Liver (tissue), 9 donors: Measurements from ENCODE around the gene ADCY7. TPM values are rescaled to one million over a fixed set of nuclear protein-coding genes. Genes with fewer than 3 reads are reported as not detected.

Source experiments
- DNase-seq: peaks from one replicate; pipeline ENCODE4 v3.0.0-alpha.2; 2017; ENCODE audit warnings: low spot score
- H3K27ac ChIP-seq, 2 donors: one replicate each; pipeline ENCODE4 v1.7.0; 2013; ENCODE audit warnings: inconsistent platforms in 2 of 2, low read length in 2 of 2, control low read depth in 1 of 2, low read depth in 1 of 2, mild to moderate bottlenecking in 1 of 2
- H3K27me3 ChIP-seq, 4 donors: one replicate each; pipeline versions ENCODE4 v1.6.1 to v1.7.0; 2013; ENCODE audit warnings: low read length in 3 of 4, inconsistent platforms in 1 of 4, mild to moderate bottlenecking in 1 of 4, moderate library complexity in 1 of 4; ENCODE audit not compliant: control insufficient read depth in 4 of 4, insufficient read depth in 4 of 4
- H3K36me3 ChIP-seq, 4 donors: one replicate each; pipeline versions ENCODE4 v1.6.1 to v1.7.0; 2013; ENCODE audit warnings: low read length in 3 of 4, mild to moderate bottlenecking in 3 of 4, low read depth in 1 of 4, moderate library complexity in 1 of 4; ENCODE audit not compliant: control insufficient read depth in 4 of 4, insufficient read depth in 3 of 4
- H3K4me1 ChIP-seq, 4 donors: one replicate each; pipeline versions ENCODE4 v1.6.1 to v1.7.0; 2013; ENCODE audit warnings: low read length in 3 of 4, mild to moderate bottlenecking in 3 of 4, moderate library complexity in 1 of 4; ENCODE audit not compliant: control insufficient read depth in 4 of 4, insufficient read depth in 4 of 4
- H3K4me3 ChIP-seq, 3 donors: one replicate each; pipeline versions ENCODE4 v1.6.1 to v1.7.0; 2013; ENCODE audit warnings: low read length in 3 of 3, control low read depth in 1 of 3, low read depth in 1 of 3, mild to moderate bottlenecking in 1 of 3
- H3K9ac ChIP-seq, 2 donors: one replicate each; pipeline ENCODE4 v1.7.0; 2013; ENCODE audit warnings: low read length in 2 of 2, mild to moderate bottlenecking in 2 of 2, moderate library complexity in 2 of 2, control low read depth in 1 of 2, low read depth in 1 of 2
- H3K9me3 ChIP-seq, 4 donors: one replicate each; pipeline versions ENCODE4 v1.6.1 to v1.7.0; 2013; ENCODE audit warnings: low read length in 3 of 4; ENCODE audit not compliant: control insufficient read depth in 4 of 4
- CTCF ChIP-seq: fragments of 150-350 bp; IDR thresholded peaks from 2 replicates; pipeline ENCODE4 v1.5.1; 2017; ENCODE audit warnings: improper control_type of control experiment, low read depth, low read length; ENCODE audit not compliant: missing input control
- EGR1 ChIP-seq, 2 donors: IDR thresholded peaks; 2 replicates each; pipeline ENCODE4 v1.6.1; 2016 to 2018; ENCODE audit warnings: antibody characterized with exemption in 2 of 2, low read depth in 2 of 2
- FOXA1 ChIP-seq: IDR thresholded peaks from 2 replicates; pipeline ENCODE4 v1.6.1; 2016; ENCODE audit warnings: antibody characterized with exemption
- FOXA2 ChIP-seq: IDR thresholded peaks from 2 replicates; pipeline ENCODE4 v1.6.1; 2016; ENCODE audit warnings: antibody characterized with exemption
- GABPA ChIP-seq, 2 donors: IDR thresholded peaks in 1 of 2; conservative IDR thresholded peaks in 1 of 2; 2 replicates each; pipeline ENCODE4 v1.6.1; 2016; ENCODE audit warnings: antibody characterized with exemption in 2 of 2, mild to moderate bottlenecking in 1 of 2, moderate library complexity in 1 of 2
- HNF4A ChIP-seq, 2 donors: conservative IDR thresholded peaks; 2 replicates each; pipeline ENCODE4 v1.6.1; 2016; ENCODE audit warnings: antibody characterized with exemption in 2 of 2, mild to moderate bottlenecking in 2 of 2
- HNF4G ChIP-seq: IDR thresholded peaks from 2 replicates; pipeline ENCODE4 v1.6.1; 2016; ENCODE audit warnings: antibody characterized with exemption
- JUND ChIP-seq, 2 donors: IDR thresholded peaks; 2 replicates each; pipeline ENCODE4 v1.6.1; 2016; ENCODE audit warnings: antibody characterized with exemption in 2 of 2
- MAX ChIP-seq: IDR thresholded peaks from 2 replicates; pipeline ENCODE4 v1.6.1; 2016; ENCODE audit warnings: antibody characterized with exemption
- NR2F2 ChIP-seq: IDR thresholded peaks from 2 replicates; pipeline ENCODE4 v1.6.1; 2016; ENCODE audit warnings: antibody characterized with exemption
- RAD21 ChIP-seq, 2 donors: IDR thresholded peaks; 2 replicates each; pipeline ENCODE4 v1.6.1; 2016; ENCODE audit warnings: antibody characterized with exemption in 2 of 2, mild to moderate bottlenecking in 2 of 2
- REST ChIP-seq: IDR thresholded peaks from 2 replicates; pipeline ENCODE4 v1.6.1; 2016; ENCODE audit warnings: antibody characterized with exemption, mild to moderate bottlenecking
- RXRA ChIP-seq, 2 donors: IDR thresholded peaks; 2 replicates each; pipeline ENCODE4 v1.6.1; 2017 to 2018; ENCODE audit warnings: antibody characterized with exemption in 2 of 2, mild to moderate bottlenecking in 1 of 2
- SP1 ChIP-seq: IDR thresholded peaks from 2 replicates; pipeline ENCODE4 v1.6.1; 2018; ENCODE audit warnings: antibody characterized with exemption, mild to moderate bottlenecking
- TAF1 ChIP-seq: conservative IDR thresholded peaks from 2 replicates; pipeline ENCODE4 v1.6.1; 2016; ENCODE audit warnings: antibody characterized with exemption, mild to moderate bottlenecking
- YY1 ChIP-seq: IDR thresholded peaks from 2 replicates; pipeline ENCODE4 v1.6.1; 2016; ENCODE audit warnings: antibody characterized with exemption, mild to moderate bottlenecking
- WGBS: extraction: QIAGEN DNeasy Blood & Tissue Kit; methylation state at CpG from one replicate; pipeline ENCODE4 v1.1.7; 2013; 5-methylcytosine and 5-hydroxymethylcytosine counted together
- polyA plus RNA-seq, 2 donors: library from polyadenylated mRNA; stranded (reverse) in 1 of 2; unstranded in 1 of 2; fragments of 200-250 nt in 1 of 2; fragments of >200 nt in 1 of 2; fragmentation: Nextera tagmentation in 1 of 2; extraction: Ambion mirVana in 1 of 2; gene quantifications; one replicate each; pipeline versions ENCODE4 v1.2.1 to v1.2.3, GENCODE V29; 2013 to 2015
- total RNA-seq, 2 donors: library from RNA; depleted of rRNA; stranded (reverse); fragments of >200 nt; gene quantifications; one replicate each; pipeline ENCODE4 v1.2.3, GENCODE V29; 2014
- TF ChIP-seq, protein P1 (sequence below): IDR thresholded peaks from 2 replicates; pipeline ENCODE4 v1.6.1; 2016; ENCODE audit warnings: antibody characterized with exemption
- TF ChIP-seq, protein P2 (sequence below): IDR thresholded peaks from 2 replicates; pipeline ENCODE4 v1.6.1; 2016; ENCODE audit warnings: antibody characterized with exemption
- donor health status: healthy.
- donor health status: healthy.
- donor health status: healthy.
- donor health status: healthy.
- donor health status: healthy.

Gene ADCY7
- total and polyA plus RNA-seq, 4 donors = 1.8 to 43.9 (median 7.4) TPM

DNA sequence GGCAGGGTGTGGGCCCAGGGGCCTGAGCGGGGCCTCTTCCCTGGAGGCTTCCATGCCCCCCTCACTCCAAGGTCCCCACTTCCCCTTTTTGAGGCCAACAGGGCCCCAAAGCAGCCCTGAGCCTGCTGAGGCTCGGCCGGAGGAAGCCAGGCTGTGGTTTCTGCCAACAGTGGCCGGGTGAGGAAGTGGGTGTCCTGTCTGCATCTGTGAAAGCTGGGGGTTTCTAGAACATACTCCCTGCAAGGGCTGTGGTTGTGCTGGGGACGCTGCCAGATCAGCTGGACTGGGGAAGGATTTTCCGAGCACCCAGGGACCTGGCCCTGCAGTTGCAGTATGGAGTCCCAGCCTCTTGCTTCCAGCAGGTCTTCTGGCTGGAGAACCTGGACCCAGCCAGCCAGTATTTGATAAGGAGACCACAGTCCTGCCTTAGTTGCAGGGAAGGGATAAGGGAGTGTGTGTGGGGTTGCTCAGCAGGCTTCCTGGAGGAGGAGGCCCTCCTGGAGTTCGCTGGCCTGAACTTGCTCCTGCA lies 15.7 kb downstream of the ADCY7 start:
- DNase-seq = no peak
- TF ChIP-seq HNF4G (no peak), CTCF (no peak), HNF4A (conservative IDR thresholded peaks at IDR 0.05) (no peak), EGR1 (IDR thresholded peaks at IDR 0.05; ENCODE audit: low read depth in 2 of 2) (no peak), RAD21 (IDR thresholded peaks at IDR 0.05) (peak in 1 of 2 donors; percentile 18), SP1 (peak; percentile 13), YY1 (peak; percentile 5), RXRA (IDR thresholded peaks at IDR 0.05) (no peak)
- TF ChIP-seq, protein P1, sequence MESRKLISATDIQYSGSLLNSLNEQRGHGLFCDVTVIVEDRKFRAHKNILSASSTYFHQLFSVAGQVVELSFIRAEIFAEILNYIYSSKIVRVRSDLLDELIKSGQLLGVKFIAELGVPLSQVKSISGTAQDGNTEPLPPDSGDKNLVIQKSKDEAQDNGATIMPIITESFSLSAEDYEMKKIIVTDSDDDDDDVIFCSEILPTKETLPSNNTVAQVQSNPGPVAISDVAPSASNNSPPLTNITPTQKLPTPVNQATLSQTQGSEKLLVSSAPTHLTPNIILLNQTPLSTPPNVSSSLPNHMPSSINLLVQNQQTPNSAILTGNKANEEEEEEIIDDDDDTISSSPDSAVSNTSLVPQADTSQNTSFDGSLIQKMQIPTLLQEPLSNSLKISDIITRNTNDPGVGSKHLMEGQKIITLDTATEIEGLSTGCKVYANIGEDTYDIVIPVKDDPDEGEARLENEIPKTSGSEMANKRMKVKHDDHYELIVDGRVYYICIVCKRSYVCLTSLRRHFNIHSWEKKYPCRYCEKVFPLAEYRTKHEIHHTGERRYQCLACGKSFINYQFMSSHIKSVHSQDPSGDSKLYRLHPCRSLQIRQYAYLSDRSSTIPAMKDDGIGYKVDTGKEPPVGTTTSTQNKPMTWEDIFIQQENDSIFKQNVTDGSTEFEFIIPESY = no peak
- Histone ChIP-seq H3K27ac (peak overlapping the region in 1 of 2 donors; percentile 15), H3K4me1 (peaks cover 9 to 28% (median 19%) of the 10 kb centered on the region in 4 donors), H3K9ac (no peak overlapping the region), H3K9me3 (no peaks in the 10 kb centered on the region), H3K27me3 (no peaks in the 10 kb centered on the region), H3K36me3 (no peaks in the 10 kb centered on the region), H3K4me3 (no peak overlapping the region)
- WGBS = 69% methylated on average over 7 of the region's 7 CpGs

GRCh38 chr16:50282955-50283631 lies 16.7 kb downstream of the ADCY7 start:
- Histone ChIP-seq H3K9me3 (no peaks in the 10 kb centered on the region), H3K36me3 (no peaks in the 10 kb centered on the region), H3K4me3 (no peak overlapping the region), H3K27ac (no peak overlapping the region), H3K9ac (no peak overlapping the region), H3K27me3 (no peaks in the 10 kb centered on the region), H3K4me1 (peaks cover 9 to 28% (median 19%) of the 10 kb centered on the region in 4 donors)
- TF ChIP-seq CTCF = no peak
- TF ChIP-seq FOXA1 = no peak
- TF ChIP-seq, protein P2, sequence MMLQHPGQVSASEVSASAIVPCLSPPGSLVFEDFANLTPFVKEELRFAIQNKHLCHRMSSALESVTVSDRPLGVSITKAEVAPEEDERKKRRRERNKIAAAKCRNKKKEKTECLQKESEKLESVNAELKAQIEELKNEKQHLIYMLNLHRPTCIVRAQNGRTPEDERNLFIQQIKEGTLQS = no peak
- no peak for TF ChIP-seq GABPA (IDR thresholded peaks at IDR 0.05 in 1 of 2, conservative IDR thresholded peaks at IDR 0.05 in 1 of 2)
- TF ChIP-seq REST = peak; percentile 25
- TF ChIP-seq NR2F2 = no peak
- TF ChIP-seq JUND (IDR thresholded peaks at IDR 0.05) = no peak
- TF ChIP-seq EGR1 (IDR thresholded peaks at IDR 0.05; ENCODE audit: low read depth in 2 of 2) = no peak
- TF ChIP-seq, protein P1 = no peak
- TF ChIP-seq FOXA2 = no peak
- no peak for TF ChIP-seq TAF1
- TF ChIP-seq YY1 = no peak
- TF ChIP-seq RXRA (IDR thresholded peaks at IDR 0.05) = peak; percentile 45 to 56
- no peak for TF ChIP-seq RAD21 (IDR thresholded peaks at IDR 0.05)
- TF ChIP-seq MAX = no peak
- peak; percentile 68 for TF ChIP-seq HNF4G
- peak; percentile 87 for TF ChIP-seq SP1
- peak; percentile 81 to 91 for TF ChIP-seq HNF4A (conservative IDR thresholded peaks at IDR 0.05)
- no peak for DNase-seq
- WGBS = 52% methylated on average over 9 of the region's 9 CpGs
